Measurements from ENCODE around the gene EIF2B5.

DNA sequence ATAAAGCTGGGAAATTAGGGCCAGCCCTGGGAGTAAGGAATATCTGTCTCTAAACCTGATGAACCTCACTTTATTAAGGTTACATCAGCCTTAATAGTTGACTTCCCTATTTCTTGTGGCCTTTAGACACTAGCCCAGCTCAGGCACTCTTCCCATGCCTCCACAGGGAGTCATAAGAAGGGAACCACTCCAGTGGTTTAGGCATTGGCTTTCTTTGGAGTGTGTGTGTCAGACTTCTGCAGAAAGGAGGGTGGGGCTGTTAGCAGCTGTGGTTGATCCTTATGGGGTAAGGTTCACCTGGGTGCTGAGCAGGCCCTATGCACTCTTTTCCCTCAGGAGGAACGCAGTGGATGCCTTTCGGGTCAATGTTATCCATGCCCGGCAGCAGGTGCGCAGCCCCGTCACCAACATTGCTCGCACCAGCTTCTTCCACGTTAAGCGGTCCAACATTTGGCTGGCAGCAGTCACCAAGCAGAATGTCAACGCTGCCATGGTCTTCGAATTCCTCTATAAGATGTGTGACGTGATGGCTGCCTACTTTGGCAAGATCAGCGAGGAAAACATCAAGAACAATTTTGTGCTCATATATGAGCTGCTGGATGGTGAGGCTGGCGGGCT is 43.5 kb downstream of the EIF2B5 start:
- no peak for TF ChIP-seq RAD21 (IDR thresholded peaks at IDR 0.05; ENCODE audit: low read depth)
- TF ChIP-seq NFIC (IDR thresholded peaks at IDR 0.05), result no peak
- TF ChIP-seq CREB1 (IDR thresholded peaks at IDR 0.05; ENCODE audit: low read depth), result no peak
- TF ChIP-seq TAF1 (IDR thresholded peaks at IDR 0.05; ENCODE audit: low read depth), result no peak
- TF ChIP-seq TEAD4 (IDR thresholded peaks at IDR 0.05), result no peak
- TF ChIP-seq EGR1 (IDR thresholded peaks at IDR 0.05), result no peak

Data from Ishikawa (cell line).